Gastroesophageal sphincter (tissue), 3 donors: ENCODE data around the gene ZBTB7A.

ENCODE experiments used
- CTCF ChIP-seq, 4 experiments: fragments of 200-600 bp in 2 of 4; fragments of 450-650 bp in 2 of 4; sonication (generic) in 1 of 4; IDR thresholded peaks; one replicate each; pipeline ENCODE4 v1.5.1; 2017 to 2019; ENCODE audit warnings: antibody characterized with exemption in 4 of 4, mild to moderate bottlenecking in 2 of 4, moderate library complexity in 2 of 4
- POLR2A ChIP-seq, 2 donors: fragments of 450-650 bp; IDR thresholded peaks; one replicate each; pipeline ENCODE4 v1.6.1; 2017; ENCODE audit warnings: antibody characterized with exemption in 2 of 2, mild to moderate bottlenecking in 2 of 2, moderate library complexity in 1 of 2
- POLR2AphosphoS5 ChIP-seq: sonication (generic); formaldehyde crosslinking; IDR thresholded peaks from one replicate; pipeline ENCODE4 v1.6.1; 2017; ENCODE audit warnings: antibody characterized with exemption

GRCh38 chr19:4044990-4045465, 21.7 kb downstream of the ZBTB7A start:
- TF ChIP-seq POLR2A (IDR thresholded peaks at IDR 0.05), result no peak
- TF ChIP-seq CTCF (IDR thresholded peaks at IDR 0.05), result no peak
- TF ChIP-seq POLR2AphosphoS5, result no peak
